CD4-positive, alpha-beta T cell treated with Interferon alpha-2 for 1 hour (primary cell): ENCODE results near the gene MTHFD1L.

Experiments used
- DNase-seq, 2 donors: peaks; one replicate each; pipeline ENCODE4 v3.0.0-alpha.2; 2020 to 2022

MTHFD1L gene

GRCh38 chr6:150937132-150937906 lies 71.8 kb downstream of the MTHFD1L start:
- no peak for DNase-seq

- DNase-seq, result no peak
Measured at GRCh38 chr6:150939399-150939798, 73.9 kb downstream of the MTHFD1L start.

GRCh38 chr6:150940941-150941340 lies 75.4 kb downstream of the MTHFD1L start:
- no peak for DNase-seq

- DNase-seq, result no peak
Measured at GRCh38 chr6:150949526-150949925, 84.0 kb downstream of the MTHFD1L start.

DNA sequence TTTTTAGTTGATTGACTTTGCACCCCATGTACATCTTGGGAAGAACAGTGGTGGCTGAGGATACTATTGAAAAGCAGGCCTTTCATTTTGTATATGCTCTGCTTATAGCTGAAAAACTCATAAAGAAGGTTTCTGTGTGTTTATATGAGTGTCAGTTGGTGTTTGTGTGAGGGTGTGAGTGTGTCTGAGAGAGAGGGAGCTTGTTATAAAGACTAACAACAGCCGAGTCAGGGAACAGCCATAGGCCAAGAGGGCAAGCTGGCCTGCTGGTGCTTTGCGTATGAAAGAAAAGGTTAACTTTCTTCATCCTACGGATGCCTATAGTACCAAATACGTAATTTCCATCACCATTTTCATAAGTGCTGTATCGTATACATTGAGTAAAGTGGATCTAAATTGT lies 88.3 kb downstream of the MTHFD1L start:
- DNase-seq, result no peak

DNA sequence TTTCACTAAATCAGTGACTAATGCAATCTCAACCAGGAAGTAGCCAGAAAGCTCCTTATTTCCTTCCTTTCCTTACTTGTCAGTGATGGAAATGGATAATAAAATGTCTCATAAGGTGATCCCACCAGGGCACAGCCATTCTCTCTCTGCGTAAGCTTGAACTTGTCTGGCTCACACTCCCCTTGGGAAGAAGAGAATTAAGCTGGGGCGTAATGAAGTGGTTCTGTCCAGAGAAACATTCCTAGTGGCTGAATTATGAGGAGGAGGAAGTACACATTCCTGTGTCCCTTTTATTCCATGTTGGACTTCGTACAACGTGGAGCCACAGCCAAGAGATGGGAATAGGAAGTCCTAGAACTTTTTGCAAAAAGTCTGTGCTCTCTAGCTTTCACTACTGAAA lies 93.7 kb downstream of the MTHFD1L start:
- no peak for DNase-seq

DNA sequence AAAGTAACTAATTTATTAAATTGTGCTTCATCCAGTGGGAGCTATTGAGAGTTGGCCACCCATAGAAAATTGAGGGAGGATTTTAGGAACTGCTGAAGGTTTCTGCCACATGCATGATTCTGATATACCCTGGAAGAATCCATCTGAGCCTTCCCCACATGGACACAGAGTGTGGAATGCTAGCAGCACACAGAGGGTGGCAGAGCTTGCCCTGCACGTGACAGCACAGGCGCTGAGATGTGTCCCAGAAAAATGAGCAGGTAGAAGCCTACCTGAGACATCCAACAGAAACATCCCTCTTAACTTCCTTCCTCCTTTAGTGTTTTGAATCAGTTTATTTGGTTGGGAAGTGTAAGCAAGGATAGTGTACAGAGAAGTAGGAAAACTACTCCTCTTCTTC lies 96.9 kb downstream of the MTHFD1L start:
- DNase-seq, result no peak

- DNase-seq, result no peak
Measured at GRCh38 chr6:150964765-150965164, 99.3 kb downstream of the MTHFD1L start.

GRCh38 chr6:150966786-150967185 lies 101.3 kb downstream of the MTHFD1L start:
- DNase-seq, result no peak

GRCh38 chr6:150967381-150967780 lies 101.9 kb downstream of the MTHFD1L start:
- DNase-seq, result no peak

DNA sequence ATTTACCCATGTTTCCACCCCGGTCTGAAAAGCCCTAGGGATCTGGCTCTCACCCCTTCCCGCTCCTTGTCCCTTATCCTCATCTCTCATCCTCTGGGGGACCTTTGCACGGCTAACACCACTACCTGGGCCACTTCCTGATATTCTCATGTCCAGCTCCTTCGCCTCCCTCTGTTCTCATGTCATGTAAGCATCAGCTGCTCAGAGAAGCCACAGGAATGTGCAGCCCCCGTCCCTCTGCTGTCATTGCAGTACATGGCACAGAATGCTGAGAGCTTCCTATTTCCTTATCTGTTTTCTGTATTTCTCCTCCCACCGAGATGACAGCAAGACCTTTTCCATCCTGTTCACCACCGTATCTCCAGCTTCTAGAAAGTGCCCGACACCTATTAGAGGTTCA lies 102.4 kb downstream of the MTHFD1L start:
- no peak for DNase-seq

DNA sequence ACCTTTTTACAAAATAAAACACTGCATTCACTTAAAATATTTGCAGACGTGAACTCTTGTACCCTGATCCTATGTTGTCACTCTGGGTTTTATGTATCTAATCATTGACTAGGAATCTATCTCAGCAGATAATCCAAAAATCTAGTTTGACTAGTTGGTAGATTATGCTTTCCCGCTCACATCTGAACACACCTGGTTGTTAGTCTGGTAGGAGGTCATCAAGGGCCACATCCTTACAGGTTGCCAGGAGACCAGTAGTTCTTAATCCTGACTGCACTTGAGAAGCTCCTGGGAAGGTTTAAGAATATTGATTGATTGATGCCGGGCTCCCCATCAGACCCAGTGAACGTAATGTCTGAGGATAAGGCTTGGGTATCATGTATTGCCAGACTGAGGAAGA lies 104.4 kb downstream of the MTHFD1L start:
- DNase-seq, result no peak

- DNase-seq, result no peak
Measured at GRCh38 chr6:150971219-150971618, 105.7 kb downstream of the MTHFD1L start.

- no peak for DNase-seq
Measured at GRCh38 chr6:150975136-150975535, 109.6 kb downstream of the MTHFD1L start.

DNA sequence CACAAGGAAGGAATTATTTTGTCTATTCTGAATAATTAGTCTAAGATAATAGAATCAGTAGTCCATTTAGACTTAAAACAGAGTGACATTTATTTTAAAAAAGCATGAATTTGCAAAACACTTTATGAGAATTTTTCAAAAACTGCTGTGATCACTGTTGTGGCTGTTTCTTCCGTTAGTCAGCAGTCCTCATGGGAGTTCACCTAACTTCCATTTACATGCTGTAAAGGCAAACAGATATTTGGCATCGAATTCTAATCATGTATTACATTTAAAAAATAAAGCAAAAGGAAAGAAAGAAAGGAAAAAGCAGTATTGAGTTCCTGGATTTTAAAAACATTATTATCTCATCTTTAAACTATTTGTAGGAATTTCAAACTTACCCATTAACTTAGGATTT lies 111.8 kb downstream of the MTHFD1L start:
- no peak for DNase-seq

DNA sequence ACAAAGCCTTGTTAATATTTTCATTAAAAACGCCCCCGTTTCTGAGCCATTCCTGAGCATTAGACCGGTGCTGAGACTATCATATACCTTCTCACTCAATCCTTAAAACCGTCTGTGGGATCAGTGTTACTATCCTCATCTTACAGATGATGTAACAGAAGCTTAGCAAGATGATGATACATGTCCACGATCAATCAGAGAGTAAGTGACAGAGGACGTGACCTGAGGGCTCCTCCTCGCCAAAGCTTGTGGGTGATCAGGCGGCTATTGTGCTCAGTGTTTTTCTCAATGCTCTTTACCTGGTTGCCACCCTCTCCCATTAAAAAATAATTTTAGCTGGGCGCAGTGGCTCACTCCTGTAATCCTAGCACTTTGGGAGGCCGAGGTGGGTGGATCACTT lies 113.1 kb downstream of the MTHFD1L start:
- DNase-seq, result no peak

DNA sequence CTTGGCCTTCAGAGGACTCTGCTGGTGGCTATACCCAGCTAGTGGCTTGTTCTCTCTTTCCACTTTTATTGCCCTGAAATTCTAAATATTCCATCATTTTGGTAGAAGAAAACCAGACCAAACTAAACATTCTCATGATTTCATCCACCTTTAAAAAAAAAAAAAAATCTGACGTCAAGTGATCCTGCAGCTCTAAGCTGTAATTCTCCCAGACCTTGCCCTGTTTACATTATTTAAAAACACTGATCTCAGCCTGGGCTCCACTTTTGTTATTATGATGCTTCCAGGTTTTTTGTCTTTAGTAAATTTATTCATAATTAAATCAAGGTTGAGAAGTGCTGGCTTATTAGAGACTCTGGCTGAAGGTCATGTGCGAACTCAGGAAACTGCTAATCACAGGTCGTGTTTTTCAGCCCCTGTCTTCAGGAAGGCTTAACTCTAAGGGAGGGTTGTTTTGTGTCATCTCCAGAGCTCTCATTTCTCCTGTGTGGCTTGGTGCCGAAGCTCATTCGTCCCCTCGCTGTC lies 114.4 kb downstream of the MTHFD1L start:
- DNase-seq, result no peak

DNA sequence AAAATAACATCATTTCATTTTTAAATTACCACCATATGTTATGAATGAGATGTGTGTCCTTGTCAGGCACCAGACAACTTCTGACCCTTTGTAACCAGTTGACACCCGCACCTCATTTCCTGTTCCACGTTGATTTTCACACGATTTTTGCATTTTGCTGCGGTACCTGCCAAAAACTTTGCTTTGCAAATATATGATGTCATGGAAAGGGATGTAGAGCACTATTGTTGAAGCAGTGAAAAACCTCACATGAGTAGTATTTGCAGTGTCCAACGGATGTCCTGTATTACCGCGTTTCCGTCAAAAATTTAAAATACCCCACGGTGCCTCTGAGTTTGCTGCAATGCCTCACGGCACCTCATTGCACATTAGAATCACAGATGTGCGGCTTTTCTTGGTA lies 115.6 kb downstream of the MTHFD1L start:
- peak in 1 of 2 donors; percentile 0 for DNase-seq

- no peak for DNase-seq
Measured at GRCh38 chr6:150981669-150982068, 116.2 kb downstream of the MTHFD1L start.

GRCh38 chr6:150987371-150987828 lies 121.9 kb downstream of the MTHFD1L start:
- peak in 1 of 2 donors; percentile 41 for DNase-seq

DNA sequence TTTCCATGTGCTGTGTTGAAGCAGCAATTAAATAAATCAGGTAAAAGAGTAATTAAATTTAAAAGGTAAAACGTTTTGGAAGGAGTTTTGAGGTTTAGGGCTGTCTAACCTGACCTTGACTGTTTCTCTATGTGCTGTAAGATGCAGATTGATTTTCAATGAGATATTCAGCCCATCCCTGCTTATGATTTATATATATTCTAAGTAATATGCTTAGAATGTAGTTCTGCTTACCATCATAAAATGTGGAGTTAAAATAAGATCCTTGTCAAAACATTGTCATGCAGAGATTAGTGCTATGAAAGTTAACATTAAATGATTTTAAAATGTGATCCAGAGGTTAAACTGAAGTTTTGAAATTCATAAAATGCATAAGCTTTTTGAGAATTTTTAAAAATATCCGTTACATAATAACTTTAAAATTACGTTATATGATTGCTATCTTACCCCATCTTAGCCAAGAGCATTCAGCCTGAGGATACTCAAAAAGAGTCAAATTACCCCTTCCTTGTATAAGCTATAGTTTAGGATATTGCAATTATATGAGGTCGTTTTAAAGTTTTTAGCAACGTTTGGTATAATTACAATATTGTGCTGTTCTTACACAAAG lies 122.5 kb downstream of the MTHFD1L start:
- no peak for DNase-seq

GRCh38 chr6:150991487-150991886 lies 126.0 kb downstream of the MTHFD1L start:
- DNase-seq, result no peak

GRCh38 chr6:150992262-150992661 lies 126.8 kb downstream of the MTHFD1L start:
- no peak for DNase-seq

DNA sequence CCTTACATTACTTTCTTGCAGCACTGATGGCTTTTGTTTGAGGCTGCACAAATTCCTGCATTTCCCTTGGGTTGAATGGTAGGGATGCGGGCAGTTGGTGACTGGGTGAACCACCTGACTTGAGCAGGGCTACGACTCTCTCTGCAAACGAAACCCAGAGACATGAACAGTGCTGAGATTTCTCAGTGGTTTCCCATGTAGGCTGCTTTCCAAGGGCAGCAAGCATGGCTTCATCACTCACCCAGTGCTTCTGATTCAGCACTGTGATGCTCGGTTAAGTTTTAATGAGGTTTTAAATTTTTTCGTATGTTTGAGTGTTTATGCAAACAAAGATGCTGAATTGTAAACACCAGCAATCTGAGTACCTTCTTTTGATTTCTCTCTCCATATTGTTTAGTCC lies 127.2 kb downstream of the MTHFD1L start:
- DNase-seq, result no peak
